ENCODE measurements around the gene GREB1L. TPM values are rescaled to one million over a fixed set of nuclear protein-coding genes. Genes with fewer than 3 reads are reported as not detected.

Gene GREB1L
- total RNA-seq, 4 donors from 2014 or later: 13.2 to 16.0 (median 14.5) TPM

DNA sequence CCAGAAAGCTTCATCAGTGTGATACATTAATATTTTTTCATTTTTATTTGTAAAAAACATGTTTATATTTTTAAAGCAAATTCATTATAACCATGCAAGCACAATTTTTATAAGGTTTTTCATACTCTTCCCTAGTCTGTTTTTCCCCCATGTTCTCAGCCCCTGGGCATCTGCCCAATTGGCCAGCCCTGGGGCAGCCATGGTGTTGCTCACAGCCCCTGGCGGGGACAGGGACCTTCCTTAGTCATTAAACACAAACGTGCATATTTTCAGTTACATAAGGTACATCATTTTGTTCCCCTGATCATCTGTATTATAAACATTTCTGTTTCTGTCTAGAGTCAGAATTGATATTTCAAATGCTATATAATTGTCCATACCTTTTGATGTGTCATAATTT is 208.5 kb downstream of the GREB1L start:
- Histone ChIP-seq H3K9me3 (no peaks in the 10 kb centered on the region), H3K4me1 (peaks cover 11 to 46% (median 38%) of the 10 kb centered on the region in 4 donors), H3K4me3 (no peak overlapping the region), H3K36me3 (no peaks in the 10 kb centered on the region), H3K27ac (replicated peaks in 1 of 4) (peak overlapping the region in 2 of 4 donors; percentile 2 to 17), H3K27me3 (no peaks in the 10 kb centered on the region)
- TF ChIP-seq EP300 (IDR thresholded peaks at IDR 0.05) (no peak), POLR2A (IDR thresholded peaks at IDR 0.05; ENCODE audit: low read depth) (no peak), POLR2AphosphoS5 (IDR thresholded peaks at IDR 0.05) (no peak)
- TF ChIP-seq, protein P1, sequence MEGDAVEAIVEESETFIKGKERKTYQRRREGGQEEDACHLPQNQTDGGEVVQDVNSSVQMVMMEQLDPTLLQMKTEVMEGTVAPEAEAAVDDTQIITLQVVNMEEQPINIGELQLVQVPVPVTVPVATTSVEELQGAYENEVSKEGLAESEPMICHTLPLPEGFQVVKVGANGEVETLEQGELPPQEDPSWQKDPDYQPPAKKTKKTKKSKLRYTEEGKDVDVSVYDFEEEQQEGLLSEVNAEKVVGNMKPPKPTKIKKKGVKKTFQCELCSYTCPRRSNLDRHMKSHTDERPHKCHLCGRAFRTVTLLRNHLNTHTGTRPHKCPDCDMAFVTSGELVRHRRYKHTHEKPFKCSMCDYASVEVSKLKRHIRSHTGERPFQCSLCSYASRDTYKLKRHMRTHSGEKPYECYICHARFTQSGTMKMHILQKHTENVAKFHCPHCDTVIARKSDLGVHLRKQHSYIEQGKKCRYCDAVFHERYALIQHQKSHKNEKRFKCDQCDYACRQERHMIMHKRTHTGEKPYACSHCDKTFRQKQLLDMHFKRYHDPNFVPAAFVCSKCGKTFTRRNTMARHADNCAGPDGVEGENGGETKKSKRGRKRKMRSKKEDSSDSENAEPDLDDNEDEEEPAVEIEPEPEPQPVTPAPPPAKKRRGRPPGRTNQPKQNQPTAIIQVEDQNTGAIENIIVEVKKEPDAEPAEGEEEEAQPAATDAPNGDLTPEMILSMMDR (IDR thresholded peaks at IDR 0.05): no peak
- intact Hi-C loops (cut with DNase I): no loop called here
- 48% methylated on average over 2 of the region's 2 CpGs for WGBS
- no peak for DNase-seq (ENCODE audit: extremely low spot score)

DNA sequence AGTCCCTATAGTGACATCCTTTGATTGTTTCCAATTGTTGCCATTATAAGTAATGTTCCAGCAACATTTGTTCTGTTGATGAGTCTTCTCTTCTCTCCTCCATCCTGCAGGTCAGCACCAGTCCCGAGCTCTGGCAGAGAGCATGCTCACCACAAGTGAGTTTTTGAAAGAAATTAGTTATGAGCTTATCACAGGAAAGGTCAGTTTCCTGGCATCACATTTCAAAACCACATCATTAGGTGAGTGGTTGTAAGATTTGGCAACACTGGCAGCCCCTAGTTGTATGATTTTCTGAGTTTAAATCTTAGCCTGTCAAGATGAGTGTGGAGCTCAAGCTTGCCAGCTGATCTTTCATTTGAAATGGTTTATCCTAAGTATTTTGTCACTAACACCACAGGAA is 208.9 kb downstream of the GREB1L start:
- Histone ChIP-seq H3K27ac (replicated peaks in 1 of 4) (peak overlapping the region; percentile 2 to 70 (median 34)), H3K27me3 (no peaks in the 10 kb centered on the region), H3K4me3 (no peak overlapping the region), H3K36me3 (no peaks in the 10 kb centered on the region), H3K9me3 (no peaks in the 10 kb centered on the region), H3K4me1 (peaks cover 11 to 46% (median 38%) of the 10 kb centered on the region in 4 donors)
- 36% methylated on average over 1 of the region's 1 CpG for WGBS
- DNase-seq (ENCODE audit: extremely low spot score): no peak
- TF ChIP-seq EP300 (IDR thresholded peaks at IDR 0.05) (no peak), POLR2A (IDR thresholded peaks at IDR 0.05; ENCODE audit: low read depth) (no peak), POLR2AphosphoS5 (IDR thresholded peaks at IDR 0.05) (no peak)
- TF ChIP-seq, protein P1 (IDR thresholded peaks at IDR 0.05): no peak
- intact Hi-C loops (cut with DNase I): no loop called here

DNA sequence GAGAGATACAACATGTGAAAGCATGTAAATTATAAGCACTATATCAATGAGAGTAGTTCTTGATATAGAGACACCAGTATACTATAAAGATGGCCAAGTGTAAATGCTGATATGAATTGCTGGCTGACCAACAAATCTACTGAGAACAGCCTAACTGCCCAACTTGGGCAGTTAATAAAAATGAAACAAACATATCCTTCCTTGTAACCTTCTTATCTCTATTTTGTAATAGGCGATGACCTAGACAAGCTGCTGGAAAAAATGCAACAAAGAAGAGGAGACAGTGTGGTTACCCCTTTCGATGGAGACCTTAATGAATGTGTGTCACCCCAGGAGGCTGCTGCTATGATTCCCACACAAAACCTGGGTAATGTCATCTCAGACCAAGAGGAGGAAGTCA is 209.8 kb downstream of the GREB1L start:
- Histone ChIP-seq H3K4me3 (no peak overlapping the region), H3K4me1 (peaks cover 11 to 51% (median 44%) of the 10 kb centered on the region in 4 donors), H3K9me3 (no peaks in the 10 kb centered on the region), H3K27me3 (no peaks in the 10 kb centered on the region), H3K27ac (replicated peaks in 1 of 4) (peak overlapping the region; percentile 41 to 73 (median 60)), H3K36me3 (no peaks in the 10 kb centered on the region)
- intact Hi-C loops (cut with DNase I): no loop called here
- TF ChIP-seq, protein P1 (IDR thresholded peaks at IDR 0.05): no peak
- TF ChIP-seq POLR2A (IDR thresholded peaks at IDR 0.05; ENCODE audit: low read depth) (no peak), POLR2AphosphoS5 (IDR thresholded peaks at IDR 0.05) (no peak), EP300 (IDR thresholded peaks at IDR 0.05) (no peak)
- 83% methylated on average over 2 of the region's 2 CpGs for WGBS
- DNase-seq (ENCODE audit: extremely low spot score): no peak

DNA sequence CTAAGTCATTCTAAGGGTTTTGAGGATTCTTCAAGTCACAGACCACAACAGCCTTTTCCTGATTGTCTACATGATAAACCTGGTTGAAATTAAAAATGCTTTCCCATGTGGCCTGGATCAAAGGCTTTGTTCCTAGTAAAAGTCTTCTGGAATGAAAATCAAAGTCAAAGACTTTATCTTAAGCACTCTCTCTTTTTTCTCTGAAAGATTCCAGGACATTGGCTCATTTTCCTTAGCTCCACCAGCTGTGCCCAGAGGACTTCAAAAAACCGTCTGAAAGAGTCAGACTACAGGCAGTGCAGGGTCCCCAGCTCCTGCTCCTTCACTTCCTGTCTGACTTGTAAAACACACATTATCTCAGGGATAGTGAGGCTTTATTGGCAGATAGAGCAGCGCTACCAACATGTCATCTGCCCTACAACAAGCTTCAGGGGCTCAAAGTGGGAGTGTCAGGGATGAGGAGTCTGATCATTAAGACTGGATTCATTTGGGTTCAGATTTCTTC is 210.3 kb downstream of the GREB1L start:
- peak overlapping the region; percentile 41 to 73 (median 60) for H3K27ac ChIP-seq (replicated peaks in 1 of 4)
- WGBS: 65% methylated on average over 2 of the region's 2 CpGs

More for the DNA sequence above, 210.3 kb downstream of the GREB1L start:
- intact Hi-C loops (cut with DNase I): no loop called here
- Histone ChIP-seq H3K9me3 (no peaks in the 10 kb centered on the region), H3K36me3 (no peaks in the 10 kb centered on the region), H3K4me1 (peaks cover 11 to 56% (median 48%) of the 10 kb centered on the region in 4 donors), H3K27me3 (no peaks in the 10 kb centered on the region), H3K4me3 (no peak overlapping the region)
- TF ChIP-seq EP300 (IDR thresholded peaks at IDR 0.05): no peak
- no peak for TF ChIP-seq POLR2AphosphoS5 (IDR thresholded peaks at IDR 0.05)
- TF ChIP-seq POLR2A (IDR thresholded peaks at IDR 0.05; ENCODE audit: low read depth): no peak
- TF ChIP-seq, protein P1 (IDR thresholded peaks at IDR 0.05): no peak
- DNase-seq (ENCODE audit: extremely low spot score): no peak

Measured in esophagus muscularis mucosa (tissue), 4 donors.